Stimulated activated CD4-positive, alpha-beta T cell treated with anti-CD3 and anti-CD28 coated beads, Interleukin-12 subunit alpha, Interleukin-12 subunit beta, amount 100 ng/mL, for 24 hours (primary cell): ENCODE measurements around the gene OLIG1.

Source experiments
- DNase-seq, 2 experiments: peaks; one replicate each; pipeline ENCODE4 v3.0.0-alpha.2; 2020; ENCODE audit warnings: low read depth in 2 of 2

The OLIG1 gene

GRCh38 chr21:33063907-33064622 is 5.9 kb upstream of the OLIG1 start:
- DNase-seq, result no peak

- DNase-seq, result no peak
These were observed 5.1 kb upstream of the OLIG1 start for GRCh38 chr21:33064623-33065390.

- no peak for DNase-seq
These were observed 2.9 kb upstream of the OLIG1 start for GRCh38 chr21:33067043-33067442.

DNA sequence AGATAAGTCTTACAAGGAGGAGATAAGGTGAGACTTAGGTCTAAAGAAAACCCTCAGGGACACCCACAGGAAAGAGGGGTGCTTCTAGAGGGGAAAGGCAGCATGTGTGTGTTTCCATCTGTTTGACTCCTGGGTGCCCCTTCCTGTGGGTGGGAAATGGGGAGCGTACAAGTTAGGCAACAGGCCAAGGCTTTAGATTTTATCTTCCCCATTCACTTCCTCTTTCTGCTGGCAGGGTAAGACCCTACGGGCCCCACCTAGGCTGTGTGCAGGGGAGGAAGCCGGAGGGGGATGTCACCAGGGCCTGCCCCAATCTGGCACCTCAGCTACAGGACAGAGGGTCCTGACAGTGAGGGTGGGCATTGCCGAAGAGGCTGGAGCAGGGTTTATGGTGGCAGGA is 2.5 kb upstream of the OLIG1 start:
- no peak for DNase-seq

- no peak for DNase-seq
These were observed 698 bp upstream of the OLIG1 start for GRCh38 chr21:33069243-33069642.

GRCh38 chr21:33069645-33069993 is 322 bp upstream of the OLIG1 start:
- no peak for DNase-seq

DNA sequence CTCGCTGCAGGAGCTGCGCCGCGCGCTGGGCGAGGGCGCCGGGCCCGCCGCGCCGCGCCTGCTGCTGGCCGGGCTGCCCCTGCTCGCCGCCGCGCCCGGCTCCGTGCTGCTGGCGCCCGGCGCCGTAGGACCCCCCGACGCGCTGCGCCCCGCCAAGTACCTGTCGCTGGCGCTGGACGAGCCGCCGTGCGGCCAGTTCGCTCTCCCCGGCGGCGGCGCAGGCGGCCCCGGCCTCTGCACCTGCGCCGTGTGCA is 730 bp downstream of the OLIG1 start:
- DNase-seq, result no peak

DNA sequence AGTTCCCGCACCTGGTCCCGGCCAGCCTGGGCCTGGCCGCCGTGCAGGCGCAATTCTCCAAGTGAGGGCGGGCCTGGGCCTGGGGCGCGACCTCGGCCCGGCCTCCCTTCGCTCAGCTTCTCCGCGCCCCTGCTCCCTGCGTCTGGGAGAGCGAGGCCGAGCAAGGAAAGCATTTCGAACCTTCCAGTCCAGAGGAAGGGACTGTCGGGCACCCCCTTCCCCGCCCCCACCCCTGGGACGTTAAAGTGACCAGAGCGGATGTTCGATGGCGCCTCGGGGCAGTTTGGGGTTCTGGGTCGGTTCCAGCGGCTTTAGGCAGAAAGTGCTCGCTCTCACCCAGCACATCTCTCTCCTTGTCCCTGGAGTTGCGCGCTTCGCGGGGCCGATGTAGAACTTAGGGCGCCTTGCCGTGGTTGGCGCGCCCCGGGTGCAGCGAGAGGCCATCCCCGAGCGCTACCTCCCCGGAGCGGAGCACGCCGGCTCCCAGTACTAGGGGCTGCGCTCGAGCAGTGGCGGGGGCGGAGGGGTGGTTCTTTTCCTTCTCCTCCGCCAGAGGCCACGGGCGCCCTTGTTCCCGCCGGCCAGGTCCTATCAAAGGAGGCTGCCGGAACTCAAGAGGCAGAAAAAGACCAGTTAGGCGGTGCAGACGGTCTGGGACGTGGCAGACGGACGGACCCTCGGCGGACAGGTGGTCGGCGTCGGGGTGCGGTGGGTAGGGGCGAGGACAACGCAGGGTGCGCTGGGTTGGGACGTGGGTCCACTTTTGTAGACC is 1.2 kb downstream of the OLIG1 start:
- DNase-seq, result no peak

GRCh38 chr21:33071770-33072306 is 1.9 kb downstream of the OLIG1 start:
- DNase-seq, result no peak

GRCh38 chr21:33073636-33074035 is 3.7 kb downstream of the OLIG1 start:
- no peak for DNase-seq

GRCh38 chr21:33075128-33075527 is 5.2 kb downstream of the OLIG1 start:
- DNase-seq, result no peak

GRCh38 chr21:33075596-33076195 is 5.8 kb downstream of the OLIG1 start:
- no peak for DNase-seq

DNA sequence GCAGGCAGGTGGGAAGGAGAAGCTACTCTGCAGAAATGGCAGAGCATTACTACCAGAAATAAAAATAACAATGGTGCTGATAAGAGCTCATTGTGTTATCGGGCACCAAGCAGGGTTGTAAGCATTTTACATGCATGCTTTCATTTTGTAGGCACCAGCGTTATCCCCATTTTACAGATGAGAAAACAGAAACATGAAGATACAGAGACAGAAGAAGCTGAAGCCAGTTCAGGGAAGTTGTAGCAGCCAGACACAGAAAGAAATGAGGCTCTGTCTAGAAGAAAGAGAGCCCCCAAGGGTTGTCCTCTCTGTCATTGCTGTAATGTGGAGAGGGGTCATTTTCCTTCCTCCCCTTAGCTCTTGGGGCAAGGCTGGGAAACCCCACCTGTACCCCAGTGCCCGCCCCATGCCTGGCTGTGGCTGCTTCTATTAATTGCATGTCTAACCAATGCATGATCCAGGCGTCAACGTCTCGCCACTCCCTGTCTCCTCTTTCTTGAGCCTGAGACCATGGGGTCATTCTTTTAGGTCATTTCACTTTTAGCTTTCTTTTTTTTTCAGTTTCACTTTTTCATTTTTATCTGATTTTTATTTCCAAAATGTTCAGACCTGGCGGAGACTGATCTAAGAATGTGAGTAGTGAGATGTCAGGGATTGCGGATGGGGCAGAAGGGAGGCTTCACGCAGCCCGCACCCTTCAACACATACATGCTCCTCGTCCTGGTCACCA is 6.8 kb downstream of the OLIG1 start:
- DNase-seq, result no peak

- DNase-seq, result no peak
These were observed 9.1 kb downstream of the OLIG1 start for GRCh38 chr21:33078907-33079582.

DNA sequence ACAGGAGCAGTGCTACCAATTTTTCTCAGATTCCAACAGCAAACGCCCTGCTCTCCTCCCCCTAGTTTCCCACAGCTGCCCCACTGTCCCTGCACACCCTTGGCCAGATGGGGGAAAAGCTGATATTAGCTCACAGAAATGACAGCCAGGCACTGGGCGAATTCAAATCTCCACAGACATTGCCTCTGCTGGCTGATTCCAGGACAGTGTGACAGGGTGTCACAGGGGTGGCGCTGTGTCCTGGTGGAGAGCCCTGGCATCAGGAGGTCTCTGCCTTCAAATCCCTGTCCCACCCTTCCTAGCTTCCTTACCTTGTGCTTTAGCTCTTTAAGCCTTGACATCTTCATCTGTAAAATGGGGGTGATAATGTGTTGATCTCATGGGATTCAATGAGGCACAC is 10.4 kb downstream of the OLIG1 start:
- no peak for DNase-seq

GRCh38 chr21:33080776-33081175 is 10.8 kb downstream of the OLIG1 start:
- DNase-seq, result no peak

GRCh38 chr21:33088384-33088783 is 18.4 kb downstream of the OLIG1 start:
- DNase-seq, result no peak

DNA sequence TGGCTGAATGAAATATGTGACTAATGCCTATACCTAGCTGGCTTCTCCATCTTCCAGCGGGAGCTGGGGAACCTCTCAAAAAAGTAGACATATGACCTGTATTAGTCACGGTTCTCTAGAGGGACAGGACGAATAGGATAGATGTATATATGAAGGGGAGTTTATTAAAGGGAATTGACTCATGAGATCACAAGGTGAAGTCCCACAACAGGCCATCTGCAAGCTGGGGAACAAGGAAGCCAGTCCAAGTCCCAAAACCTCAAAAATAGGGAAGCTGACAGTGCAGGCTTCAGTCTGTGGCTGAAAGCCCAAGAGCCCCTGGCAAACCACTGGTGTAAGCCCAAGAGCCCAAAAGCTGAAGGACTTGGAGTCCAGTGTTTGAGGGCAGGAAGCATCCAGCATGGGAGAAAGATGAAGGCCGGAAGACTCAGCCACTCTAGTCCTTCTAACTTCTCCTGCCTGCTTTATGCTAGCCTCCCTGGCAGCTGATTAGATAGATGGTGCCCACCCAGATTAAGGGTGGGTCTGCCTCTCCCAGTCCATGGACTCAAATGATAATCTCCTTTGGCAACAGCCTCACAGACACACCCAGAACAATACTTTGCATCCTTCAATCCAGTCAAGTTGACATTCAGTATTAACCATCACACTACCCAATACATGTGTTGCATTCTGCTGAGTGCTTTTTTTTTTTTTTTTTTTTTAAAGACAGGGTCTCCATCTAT is 19.6 kb downstream of the OLIG1 start:
- no peak for DNase-seq

DNA sequence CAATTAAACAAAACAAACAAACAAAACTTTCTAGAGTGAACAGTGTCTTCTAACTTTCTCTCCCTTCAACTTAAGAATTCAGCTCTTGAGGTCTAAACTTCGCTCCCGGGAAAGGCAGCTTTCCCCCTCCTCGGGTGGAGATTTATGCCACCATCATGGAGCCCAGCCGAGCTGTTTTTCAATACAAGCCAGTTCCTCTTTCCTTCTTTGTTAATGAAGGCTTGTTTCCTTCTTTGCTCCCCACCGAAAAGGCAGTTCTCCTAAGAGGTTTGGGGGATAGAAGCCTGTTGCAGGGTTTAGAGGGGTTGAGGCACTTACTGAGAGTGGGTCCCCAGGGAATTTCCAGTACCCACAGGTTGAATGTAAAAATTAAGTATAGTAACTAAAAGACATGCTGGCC is 26.5 kb downstream of the OLIG1 start:
- no peak for DNase-seq

DNA sequence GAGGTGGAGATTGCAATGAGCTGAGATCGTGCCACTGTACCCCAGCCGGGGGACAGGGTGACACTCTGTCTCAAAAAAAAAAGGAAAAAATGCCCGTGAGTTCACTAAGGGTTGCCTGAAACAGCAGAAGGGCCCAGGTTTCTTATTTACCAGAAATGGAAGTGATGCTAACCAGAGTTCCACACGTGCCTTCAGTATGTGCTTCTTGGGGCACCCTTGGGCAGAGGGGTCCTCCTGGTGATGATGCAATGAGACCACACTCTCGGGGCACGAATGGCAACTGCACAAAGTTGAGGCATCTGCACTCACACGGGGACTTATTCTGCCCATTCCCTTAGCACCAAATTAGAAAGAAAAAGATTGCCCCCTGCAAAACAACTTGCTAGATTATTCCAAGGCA is 29.2 kb downstream of the OLIG1 start:
- no peak for DNase-seq
